Astrocyte (in vitro differentiated cells and primary cell): ENCODE data around the gene ABCA3.

ENCODE experiments used
- CTCF ChIP-seq: IDR thresholded peaks from 2 replicates; pipeline ENCODE4 v1.5.1; 2011; ENCODE audit warnings: low read depth, mild to moderate bottlenecking, inconsistent platforms, low read length, moderate library complexity; ENCODE audit not compliant: insufficient read depth
- EZH2 ChIP-seq: IDR thresholded peaks from 2 replicates; pipeline ENCODE4 v1.6.1; 2012; ENCODE audit warnings: mild to moderate bottlenecking, low read length, inconsistent platforms; ENCODE audit not compliant: insufficient read depth

- TF ChIP-seq CTCF (no peak), EZH2 (no peak)
Measured at GRCh38 chr16:2325181-2325580, 15.3 kb downstream of the ABCA3 start.
